SK-N-SH treated with all-trans-retinoic acid at 6 μM for 48 hours (cell line): ENCODE results near the gene ATRNL1.

Experiments
- ATAC-seq: fragments of 200-7000 bp; cut with Tn5 transposase; 3 replicates; pipeline ENCODE4 v1.9.1; 2020; ENCODE audit warnings: mild to moderate bottlenecking, moderate library complexity
- ARNTL ChIP-seq: fragments of 450-650 bp; formaldehyde crosslinking; IDR thresholded peaks from 2 replicates; pipeline ENCODE4 v1.5.0; 2020; ENCODE audit warnings: low read depth, mild to moderate bottlenecking, moderate library complexity, borderline replicate concordance
- BACH2 ChIP-seq: fragments of 250-450 bp; sonication (Bioruptor Pico); IDR thresholded peaks from 2 replicates; pipeline ENCODE4 v1.9.0; 2021; ENCODE audit warnings: mild to moderate bottlenecking, borderline replicate concordance
- CSDC2 ChIP-seq: fragments of 250-450 bp; sonication (Bioruptor Pico); IDR thresholded peaks from 2 replicates; pipeline ENCODE4 v1.5.0; 2020; ENCODE audit warnings: mild to moderate bottlenecking, moderate library complexity
- ESRRG ChIP-seq: fragments of 250-450 bp; sonication (Bioruptor Pico); IDR thresholded peaks from 2 replicates; pipeline ENCODE4 v1.6.1; 2021; ENCODE audit warnings: mild to moderate bottlenecking
- GLIS3 ChIP-seq: fragments of 250-450 bp; sonication (Bioruptor Pico); IDR thresholded peaks from 2 replicates; pipeline ENCODE4 v1.5.0; 2020; ENCODE audit warnings: mild to moderate bottlenecking, moderate library complexity
- ISL1 ChIP-seq: fragments of 250-450 bp; sonication (Bioruptor Pico); IDR thresholded peaks from 2 replicates; pipeline ENCODE4 v2.1.2; 2022; ENCODE audit warnings: mild to moderate bottlenecking, moderate library complexity
- OSR1 ChIP-seq: fragments of 250-450 bp; sonication (Bioruptor Pico); IDR thresholded peaks from 2 replicates; pipeline ENCODE4 v1.8.0; 2022; ENCODE audit warnings: moderate library complexity, mild to moderate bottlenecking, inconsistent platforms
- PATZ1 ChIP-seq: fragments of 250-450 bp; sonication (Bioruptor Pico); IDR thresholded peaks from 2 replicates; pipeline ENCODE4 v1.8.0; 2020; ENCODE audit warnings: mild to moderate bottlenecking, moderate library complexity, borderline replicate concordance
- PPARA ChIP-seq: fragments of 250-450 bp; sonication (Bioruptor Pico); IDR thresholded peaks from 2 replicates; pipeline ENCODE4 v1.5.0; 2020; ENCODE audit warnings: mild to moderate bottlenecking, borderline replicate concordance
- RARB ChIP-seq: fragments of 250-450 bp; sonication (Bioruptor Pico); IDR thresholded peaks from 2 replicates; pipeline ENCODE4 v1.8.0; 2021; ENCODE audit warnings: mild to moderate bottlenecking, moderate library complexity
- SNAI2 ChIP-seq: fragments of 250-450 bp; sonication (Bioruptor Pico); IDR thresholded peaks from 2 replicates; pipeline ENCODE4 v1.5.0; 2020; ENCODE audit warnings: mild to moderate bottlenecking, moderate library complexity
- TCF4 ChIP-seq: fragments of 250-450 bp; sonication (Bioruptor Pico); IDR thresholded peaks from 2 replicates; pipeline ENCODE4 v1.8.0; 2021; ENCODE audit warnings: mild to moderate bottlenecking, moderate library complexity, borderline replicate concordance
- TOX ChIP-seq: fragments of 250-450 bp; sonication (Bioruptor Pico); IDR thresholded peaks from 2 replicates; pipeline ENCODE4 v1.8.0; 2021; ENCODE audit warnings: mild to moderate bottlenecking, moderate library complexity, borderline replicate concordance
- TSHZ2 ChIP-seq: fragments of 250-450 bp; sonication (Bioruptor Pico); IDR thresholded peaks from 2 replicates; pipeline ENCODE4 v1.5.0; 2020; ENCODE audit warnings: mild to moderate bottlenecking, moderate library complexity
- ZC3H10 ChIP-seq: fragments of 250-450 bp; sonication (Bioruptor Pico); IDR thresholded peaks from 2 replicates; pipeline ENCODE4 v1.5.1; 2021; ENCODE audit warnings: mild to moderate bottlenecking, moderate library complexity
- ZFP3 ChIP-seq: fragments of 250-450 bp; sonication (Bioruptor Pico); IDR thresholded peaks from 2 replicates; pipeline ENCODE4 v1.5.0; 2020; ENCODE audit warnings: mild to moderate bottlenecking, moderate library complexity
- ZFP30 ChIP-seq: fragments of 450-650 bp; formaldehyde crosslinking; IDR thresholded peaks from 2 replicates; pipeline ENCODE4 v1.5.0; 2022; ENCODE audit warnings: mild to moderate bottlenecking, moderate library complexity
- ZNF70 ChIP-seq: fragments of 450-650 bp; formaldehyde crosslinking; IDR thresholded peaks from 2 replicates; pipeline ENCODE4 v1.5.0; 2020; ENCODE audit warnings: mild to moderate bottlenecking, moderate library complexity
- ZNF8 ChIP-seq: fragments of 450-650 bp; formaldehyde crosslinking; IDR thresholded peaks from 2 replicates; pipeline ENCODE4 v1.5.0; 2020; ENCODE audit warnings: mild to moderate bottlenecking, moderate library complexity
- TF ChIP-seq, protein P1 (sequence below): fragments of 250-450 bp; sonication (Bioruptor Pico); IDR thresholded peaks from 2 replicates; pipeline ENCODE4 v1.5.1; 2020; ENCODE audit warnings: low read depth, mild to moderate bottlenecking, moderate library complexity
- TF ChIP-seq, protein P2 (sequence below): fragments of 250-450 bp; sonication (Bioruptor Pico); IDR thresholded peaks from 2 replicates; pipeline ENCODE4 v1.5.1; 2021; ENCODE audit warnings: mild to moderate bottlenecking, moderate library complexity
- TF ChIP-seq, protein P3 (sequence below): fragments of 250-450 bp; sonication (Bioruptor Pico); IDR thresholded peaks from 2 replicates; pipeline ENCODE4 v1.8.0; 2021; ENCODE audit warnings: low read depth, mild to moderate bottlenecking, moderate library complexity, borderline replicate concordance

The ATRNL1 gene

GRCh38 chr10:115972426-115972825 lies 879.3 kb downstream of the ATRNL1 start:
- no peak for TF ChIP-seq GLIS3
- TF ChIP-seq ZC3H10 (CRISPR knock-in tag), result no peak
- TF ChIP-seq, protein P1, sequence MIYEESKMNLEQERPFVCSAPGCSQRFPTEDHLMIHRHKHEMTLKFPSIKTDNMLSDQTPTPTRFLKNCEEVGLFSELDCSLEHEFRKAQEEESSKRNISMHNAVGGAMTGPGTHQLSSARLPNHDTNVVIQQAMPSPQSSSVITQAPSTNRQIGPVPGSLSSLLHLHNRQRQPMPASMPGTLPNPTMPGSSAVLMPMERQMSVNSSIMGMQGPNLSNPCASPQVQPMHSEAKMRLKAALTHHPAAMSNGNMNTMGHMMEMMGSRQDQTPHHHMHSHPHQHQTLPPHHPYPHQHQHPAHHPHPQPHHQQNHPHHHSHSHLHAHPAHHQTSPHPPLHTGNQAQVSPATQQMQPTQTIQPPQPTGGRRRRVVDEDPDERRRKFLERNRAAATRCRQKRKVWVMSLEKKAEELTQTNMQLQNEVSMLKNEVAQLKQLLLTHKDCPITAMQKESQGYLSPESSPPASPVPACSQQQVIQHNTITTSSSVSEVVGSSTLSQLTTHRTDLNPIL (CRISPR knock-in tag), result no peak
- no peak for TF ChIP-seq TSHZ2 (CRISPR knock-in tag)
- TF ChIP-seq CSDC2, result no peak
- TF ChIP-seq PATZ1, result no peak
- TF ChIP-seq ARNTL (CRISPR knock-in tag), result no peak
- no peak for TF ChIP-seq ZFP3 (CRISPR knock-in tag)
- no peak for TF ChIP-seq ZNF70 (CRISPR knock-in tag)
- TF ChIP-seq, protein P2, sequence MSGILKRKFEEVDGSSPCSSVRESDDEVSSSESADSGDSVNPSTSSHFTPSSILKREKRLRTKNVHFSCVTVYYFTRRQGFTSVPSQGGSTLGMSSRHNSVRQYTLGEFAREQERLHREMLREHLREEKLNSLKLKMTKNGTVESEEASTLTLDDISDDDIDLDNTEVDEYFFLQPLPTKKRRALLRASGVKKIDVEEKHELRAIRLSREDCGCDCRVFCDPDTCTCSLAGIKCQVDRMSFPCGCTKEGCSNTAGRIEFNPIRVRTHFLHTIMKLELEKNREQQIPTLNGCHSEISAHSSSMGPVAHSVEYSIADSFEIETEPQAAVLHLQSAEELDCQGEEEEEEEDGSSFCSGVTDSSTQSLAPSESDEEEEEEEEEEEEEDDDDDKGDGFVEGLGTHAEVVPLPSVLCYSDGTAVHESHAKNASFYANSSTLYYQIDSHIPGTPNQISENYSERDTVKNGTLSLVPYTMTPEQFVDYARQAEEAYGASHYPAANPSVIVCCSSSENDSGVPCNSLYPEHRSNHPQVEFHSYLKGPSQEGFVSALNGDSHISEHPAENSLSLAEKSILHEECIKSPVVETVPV (CRISPR knock-in tag), result no peak
- no peak for TF ChIP-seq OSR1 (CRISPR knock-in tag)
- no peak for TF ChIP-seq SNAI2
- TF ChIP-seq TOX (CRISPR knock-in tag), result no peak
- TF ChIP-seq RARB, result no peak
- no peak for TF ChIP-seq ZFP30 (CRISPR knock-in tag)
- TF ChIP-seq BACH2, result no peak
- no peak for TF ChIP-seq PPARA (CRISPR knock-in tag)
- TF ChIP-seq, all 23 proteins: peak for 0
- no peak for ATAC-seq

DNA sequence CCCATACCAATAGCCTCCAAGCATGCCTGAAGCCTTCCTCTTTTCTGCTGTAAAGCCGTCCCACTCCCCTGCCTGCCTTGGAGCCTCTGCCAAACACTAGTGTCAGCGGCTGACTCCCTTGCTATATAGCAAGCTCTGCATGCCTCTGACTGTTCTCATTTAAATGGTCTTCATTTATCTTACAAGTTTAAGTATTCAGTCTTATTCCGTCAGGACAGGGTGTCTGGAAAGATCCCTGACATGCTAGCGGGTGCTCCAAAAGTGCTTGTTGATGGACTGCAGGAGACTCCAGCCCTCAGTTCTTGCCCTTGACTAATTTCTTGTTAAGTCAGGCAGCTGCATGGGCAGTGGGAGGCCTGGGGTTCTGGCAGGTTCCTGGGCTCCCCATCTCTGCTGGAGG lies 881.2 kb downstream of the ATRNL1 start:
- no peak for ATAC-seq
- TF ChIP-seq ESRRG (CRISPR knock-in tag) (no peak), ZFP30 (CRISPR knock-in tag) (no peak), TSHZ2 (CRISPR knock-in tag) (no peak), PPARA (CRISPR knock-in tag) (no peak), ZNF8 (no peak), TOX (CRISPR knock-in tag) (no peak), ZC3H10 (CRISPR knock-in tag) (no peak), PATZ1 (no peak), SNAI2 (no peak), CSDC2 (no peak), ZNF70 (CRISPR knock-in tag) (no peak), ARNTL (CRISPR knock-in tag) (no peak), BACH2 (no peak), TCF4 (no peak), ISL1 (CRISPR knock-in tag) (no peak)
- TF ChIP-seq, protein P3, sequence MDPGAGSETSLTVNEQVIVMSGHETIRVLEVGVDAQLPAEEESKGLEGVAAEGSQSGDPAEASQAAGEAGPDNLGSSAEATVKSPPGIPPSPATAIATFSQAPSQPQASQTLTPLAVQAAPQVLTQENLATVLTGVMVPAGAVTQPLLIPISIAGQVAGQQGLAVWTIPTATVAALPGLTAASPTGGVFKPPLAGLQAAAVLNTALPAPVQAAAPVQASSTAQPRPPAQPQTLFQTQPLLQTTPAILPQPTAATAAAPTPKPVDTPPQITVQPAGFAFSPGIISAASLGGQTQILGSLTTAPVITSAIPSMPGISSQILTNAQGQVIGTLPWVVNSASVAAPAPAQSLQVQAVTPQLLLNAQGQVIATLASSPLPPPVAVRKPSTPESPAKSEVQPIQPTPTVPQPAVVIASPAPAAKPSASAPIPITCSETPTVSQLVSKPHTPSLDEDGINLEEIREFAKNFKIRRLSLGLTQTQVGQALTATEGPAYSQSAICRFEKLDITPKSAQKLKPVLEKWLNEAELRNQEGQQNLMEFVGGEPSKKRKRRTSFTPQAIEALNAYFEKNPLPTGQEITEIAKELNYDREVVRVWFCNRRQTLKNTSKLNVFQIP (CRISPR knock-in tag), result no peak
- TF ChIP-seq, protein P2 (CRISPR knock-in tag), result no peak
- TF ChIP-seq, all 23 proteins: peak for 0
